SKM-1 (cell line): ENCODE results near the gene EYA2.
A peak's percentile ranks its signal among the peaks of the same experiment; 100 is the strongest.

Experiments used
- DNase-seq: peaks from one replicate; lab custom pipeline; 2025; ENCODE audit not compliant: unreplicated experiment; lab: John Stamatoyannopoulos, UW

Gene EYA2

GRCh38 chr20:46998477-46999240, 104.0 kb downstream of the EYA2 start:
- DNase-seq = peak; percentile 43

GRCh38 chr20:46999801-47000465, 105.3 kb downstream of the EYA2 start:
- DNase-seq = no peak

- no peak for DNase-seq
Measured at GRCh38 chr20:47003223-47003622, 108.6 kb downstream of the EYA2 start.

- DNase-seq = no peak
Measured at GRCh38 chr20:47004179-47004578, 109.5 kb downstream of the EYA2 start.

GRCh38 chr20:47007826-47008655, 113.4 kb downstream of the EYA2 start:
- no peak for DNase-seq

GRCh38 chr20:47008842-47009518, 114.3 kb downstream of the EYA2 start:
- DNase-seq = no peak

GRCh38 chr20:47009784-47010183, 115.1 kb downstream of the EYA2 start:
- no peak for DNase-seq

- no peak for DNase-seq
Measured at GRCh38 chr20:47011984-47012383, 117.3 kb downstream of the EYA2 start.

GRCh38 chr20:47013606-47014005, 119.0 kb downstream of the EYA2 start:
- no peak for DNase-seq

GRCh38 chr20:47016068-47016664, 121.5 kb downstream of the EYA2 start:
- no peak for DNase-seq

GRCh38 chr20:47018381-47018780, 123.7 kb downstream of the EYA2 start:
- no peak for DNase-seq

GRCh38 chr20:47019121-47019824, 124.6 kb downstream of the EYA2 start:
- no peak for DNase-seq

- no peak for DNase-seq
Measured at GRCh38 chr20:47020231-47020630, 125.6 kb downstream of the EYA2 start.

GRCh38 chr20:47021850-47022249, 127.2 kb downstream of the EYA2 start:
- no peak for DNase-seq

- DNase-seq = no peak
Measured at GRCh38 chr20:47024461-47024937, 129.9 kb downstream of the EYA2 start.

GRCh38 chr20:47027042-47027441, 132.4 kb downstream of the EYA2 start:
- DNase-seq = no peak

- DNase-seq = no peak
Measured at GRCh38 chr20:47027456-47027855, 132.8 kb downstream of the EYA2 start.

GRCh38 chr20:47028487-47028886, 133.8 kb downstream of the EYA2 start:
- DNase-seq = no peak

GRCh38 chr20:47029845-47030244, 135.2 kb downstream of the EYA2 start:
- DNase-seq = no peak

- DNase-seq = no peak
Measured at GRCh38 chr20:47030271-47030810, 135.7 kb downstream of the EYA2 start.
